Activated CD8-positive, alpha-beta memory T cell treated with anti-CD3 and anti-CD28 coated beads for 48 hours (primary cell): ENCODE measurements around the gene UBE3B.
"Not testable (repeated sequence)": the region's sequence is repeated elsewhere in the genome, so short reads cannot be mapped to it uniquely, and the experiment has no call there.

ENCODE experiments used
- DNase-seq, 3 experiments: peaks; one replicate each; pipeline ENCODE4 v3.0.0-alpha.2; 2020; ENCODE audit warnings: low read depth in 2 of 3, low spot score in 2 of 3

Gene UBE3B

DNA sequence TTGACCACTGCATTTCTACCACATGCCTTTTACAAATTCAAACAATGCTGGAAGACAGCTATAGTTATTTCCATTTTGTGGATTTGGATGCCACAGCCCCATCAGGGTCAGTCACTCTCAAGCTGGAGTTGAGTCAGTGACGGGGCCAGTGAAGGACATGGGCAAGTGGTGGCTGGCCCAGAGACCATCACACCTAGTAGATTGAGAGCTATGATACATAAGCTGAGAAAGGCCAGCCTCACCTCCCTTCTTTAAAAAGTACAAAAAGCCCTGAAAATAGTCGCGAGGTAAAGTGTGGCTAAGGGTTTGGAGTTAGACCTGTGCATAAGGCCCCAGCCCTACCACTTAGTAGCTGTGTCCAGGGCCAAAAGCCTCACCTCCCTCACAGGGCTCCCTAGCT is 4.4 kb upstream of the UBE3B start:
- DNase-seq: no peak

DNA sequence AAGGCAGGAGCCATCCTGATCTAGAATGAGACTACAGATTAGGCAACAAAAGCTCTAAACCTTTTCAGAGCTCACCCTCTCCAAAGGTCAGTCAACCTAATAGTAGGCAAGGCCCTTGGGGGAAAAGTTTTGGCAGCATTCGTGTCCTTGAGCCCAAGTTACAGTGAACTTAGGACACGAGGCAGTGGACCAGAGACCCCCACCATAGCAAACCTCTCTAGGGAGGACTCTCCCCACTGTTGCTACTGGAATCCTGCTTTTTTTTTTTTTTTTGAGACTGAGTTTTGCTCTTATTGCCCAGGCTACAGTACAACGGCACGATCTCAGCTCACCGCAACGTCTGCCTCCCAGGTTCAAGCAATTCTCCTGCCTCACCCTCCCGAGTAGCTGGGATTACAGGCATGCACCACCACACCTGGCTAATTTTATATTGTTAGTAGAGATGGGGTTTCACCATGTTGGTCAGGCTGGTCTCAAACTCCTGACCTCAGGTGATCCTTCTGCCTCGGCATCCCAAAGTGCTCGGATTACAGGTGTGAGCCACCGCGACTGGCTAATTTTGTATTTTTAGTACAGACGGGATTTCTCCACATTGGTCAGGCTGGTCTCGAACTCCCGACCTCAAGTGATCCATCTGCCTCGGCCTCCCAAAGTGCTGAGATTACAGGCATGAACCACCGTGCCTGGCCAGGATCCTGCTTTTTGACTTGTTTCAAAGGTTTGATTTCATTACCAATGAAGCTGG is 3.7 kb upstream of the UBE3B start:
- DNase-seq: not testable (repeated sequence)

DNA sequence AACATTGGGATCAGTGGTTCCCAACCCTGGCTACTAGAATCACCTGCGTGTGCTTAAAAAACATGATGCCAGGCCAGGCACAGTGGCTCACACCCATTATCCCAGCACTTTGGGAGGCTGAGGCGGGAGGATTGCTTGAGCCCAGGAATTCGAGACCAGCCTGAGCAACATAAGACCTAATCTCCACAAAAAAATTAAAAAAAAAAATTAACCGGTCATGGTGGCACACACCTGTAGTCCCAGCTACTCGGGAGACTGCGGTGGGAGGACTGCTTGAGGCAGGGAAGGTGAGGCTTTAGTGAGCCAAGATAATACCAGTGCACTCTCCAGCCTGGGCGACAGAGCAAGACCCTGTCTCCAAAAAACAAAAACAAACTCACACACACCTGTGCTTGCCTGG is 2.3 kb upstream of the UBE3B start:
- no peak for DNase-seq

DNA sequence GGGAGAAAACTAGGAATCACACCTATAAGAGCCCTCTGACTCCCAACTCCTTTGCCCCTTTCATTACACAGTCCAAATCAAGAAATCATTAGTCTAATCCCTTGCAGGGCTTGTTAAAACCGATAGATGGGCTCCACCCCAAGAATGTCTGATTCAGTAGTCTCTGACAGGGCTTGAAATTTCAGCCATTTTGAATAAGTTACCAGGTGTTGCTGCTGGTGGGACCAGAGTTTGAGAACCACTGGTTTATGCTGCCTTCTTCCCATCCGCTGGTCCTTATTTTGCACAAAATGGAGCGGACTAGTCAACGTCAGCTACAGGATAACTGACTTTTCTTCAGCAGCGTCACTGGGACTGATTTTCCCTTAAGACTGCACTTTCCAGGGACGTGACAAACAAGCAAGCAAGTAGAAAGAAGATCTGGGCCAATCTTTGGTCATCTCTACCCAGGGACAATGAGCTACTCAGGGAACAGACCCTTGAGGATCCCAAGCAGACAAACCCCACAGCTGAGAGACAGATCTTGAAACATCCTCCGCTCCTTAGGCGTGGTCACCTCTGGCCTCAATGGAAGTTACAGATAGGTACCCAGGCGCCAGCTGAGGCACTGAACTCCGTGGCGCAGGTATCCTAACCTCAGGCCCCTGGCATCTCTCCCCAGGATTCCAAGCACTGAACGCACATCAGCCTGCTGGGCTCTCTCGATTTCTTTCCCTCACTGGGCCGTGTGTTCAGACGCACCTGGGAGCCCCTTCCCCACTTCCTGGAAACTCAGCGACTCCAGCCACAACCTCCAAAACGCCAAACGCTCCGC is 1.2 kb upstream of the UBE3B start:
- DNase-seq: no peak

DNA sequence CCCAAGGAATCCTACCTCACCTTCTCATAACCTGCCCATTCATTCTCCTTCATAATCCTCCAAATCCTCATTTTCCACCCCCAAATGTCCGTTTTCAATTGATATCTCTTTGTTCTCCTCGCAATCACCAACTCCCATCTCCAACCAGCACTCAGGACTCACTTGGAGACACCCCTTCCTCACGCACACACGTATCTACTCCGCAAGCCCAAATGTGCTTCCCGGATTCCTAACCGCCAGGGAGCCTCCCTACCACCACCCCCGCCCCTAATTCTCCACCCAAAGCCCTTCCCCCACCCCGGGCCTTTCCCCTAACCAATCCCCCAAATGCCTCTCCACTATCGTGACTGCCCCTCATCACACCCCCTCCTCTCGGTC is 638 bp upstream of the UBE3B start:
- no peak for DNase-seq

DNA sequence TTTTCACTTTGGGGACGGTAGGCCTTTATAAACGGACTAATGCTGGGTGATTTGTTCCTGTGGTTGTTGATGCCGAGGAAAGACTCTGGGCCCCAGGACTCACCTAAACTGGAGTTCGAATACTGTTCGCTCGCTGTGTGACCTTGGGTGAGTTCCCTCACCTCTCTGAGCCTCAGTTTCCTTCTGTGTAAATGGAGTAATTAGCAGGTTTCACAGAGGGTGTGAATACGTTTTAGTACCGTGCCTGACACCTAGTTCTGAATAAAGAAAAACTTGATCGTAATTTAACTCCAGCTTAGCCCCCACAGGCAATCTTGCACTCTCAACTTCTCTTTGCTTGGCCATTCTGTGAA is 505 bp downstream of the UBE3B start:
- no peak for DNase-seq

DNA sequence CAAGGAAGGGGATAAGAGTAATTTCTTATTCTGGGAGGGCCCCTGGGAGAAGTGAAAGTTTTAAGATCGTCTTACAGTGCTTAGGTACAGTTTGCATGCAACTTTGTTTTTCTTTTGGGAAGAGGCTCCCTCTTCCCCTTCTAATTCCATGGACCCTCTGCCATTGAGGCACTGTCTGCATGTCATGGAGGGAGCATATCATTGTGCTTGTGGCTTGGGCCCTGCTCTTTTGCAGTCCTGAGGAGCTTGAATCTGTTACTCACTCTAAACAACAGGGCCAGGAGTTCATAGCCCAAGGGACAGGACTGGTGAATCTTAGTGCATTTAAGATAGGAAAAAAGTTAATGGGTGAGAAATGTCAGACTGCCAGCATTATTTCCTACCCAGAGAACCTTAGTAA is 2.3 kb downstream of the UBE3B start:
- no peak for DNase-seq

DNA sequence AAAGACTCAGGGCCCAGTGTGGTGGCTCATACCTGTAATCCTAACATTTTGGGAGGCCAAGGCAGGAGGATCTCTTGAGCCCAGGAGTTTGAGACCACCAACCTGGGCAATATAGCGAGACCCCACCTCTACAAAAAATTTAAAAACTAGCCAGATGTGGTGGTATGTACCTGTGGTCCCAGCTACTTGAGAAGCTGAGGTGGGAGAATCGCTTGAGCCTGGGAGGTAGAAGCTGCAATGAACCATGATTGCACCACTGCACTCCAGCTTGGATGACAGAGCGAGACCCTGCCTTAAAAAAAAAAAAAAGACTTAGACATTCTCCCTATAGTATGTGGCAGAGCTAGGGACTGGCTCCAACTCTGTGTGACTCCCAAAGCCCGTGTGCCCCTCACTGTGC is 2.9 kb downstream of the UBE3B start:
- no peak for DNase-seq

DNA sequence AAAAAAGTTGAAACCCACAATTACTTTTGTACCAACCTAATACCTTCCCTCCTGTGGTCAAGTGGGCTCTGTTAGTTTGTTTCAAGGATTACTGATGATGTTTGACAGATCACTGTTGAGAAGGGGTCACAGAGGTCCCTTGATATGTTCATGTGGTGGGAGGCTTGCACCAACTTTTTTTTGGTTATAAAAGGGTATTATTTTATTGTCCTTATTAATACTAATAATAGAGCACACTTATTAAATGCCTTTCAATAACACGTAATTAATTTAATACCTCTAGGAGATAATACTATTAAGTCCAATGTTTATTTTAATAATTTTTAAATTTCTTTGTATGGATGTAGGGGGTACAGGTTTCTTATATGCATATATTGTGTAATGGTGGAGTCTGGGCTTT is 4.4 kb downstream of the UBE3B start:
- DNase-seq: no peak

DNA sequence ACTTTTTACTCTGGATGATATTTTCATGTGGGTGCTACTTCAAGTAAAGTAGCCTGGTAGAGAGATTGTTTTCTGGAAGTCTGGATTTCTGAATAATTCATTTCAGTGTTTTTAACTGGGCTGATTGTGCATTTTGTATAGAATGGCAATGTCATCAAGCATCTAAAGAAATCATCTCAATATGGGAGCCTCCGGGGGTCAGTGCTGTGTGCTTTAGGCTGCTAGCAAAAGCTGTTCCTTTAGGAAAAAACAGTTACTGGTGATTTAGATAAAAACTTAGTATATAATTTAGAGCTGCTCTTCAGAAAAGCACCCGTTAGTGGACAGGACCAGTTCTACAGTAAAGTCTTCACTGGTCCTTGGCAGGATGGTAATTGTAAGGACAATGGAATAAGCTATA is 5.1 kb downstream of the UBE3B start:
- DNase-seq: no peak

DNA sequence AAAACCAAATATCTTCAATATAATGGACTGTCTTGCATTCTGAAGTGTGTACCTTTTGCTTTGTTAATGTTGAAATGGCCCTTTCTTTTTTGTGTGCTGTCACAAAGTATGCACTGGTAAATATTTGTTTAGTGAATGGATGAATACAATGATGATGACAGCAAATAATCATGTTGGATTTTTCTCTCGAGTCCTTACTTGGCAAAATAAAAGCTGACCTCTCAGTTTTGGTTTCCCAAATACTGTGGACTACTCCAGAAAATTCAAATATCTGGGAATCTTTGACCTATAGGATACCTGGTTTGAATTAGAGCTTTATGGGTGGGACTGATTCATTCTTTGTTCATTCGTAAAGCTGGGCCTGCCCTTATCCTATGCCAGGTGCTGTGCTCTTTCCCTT is 5.5 kb downstream of the UBE3B start:
- no peak for DNase-seq

DNA sequence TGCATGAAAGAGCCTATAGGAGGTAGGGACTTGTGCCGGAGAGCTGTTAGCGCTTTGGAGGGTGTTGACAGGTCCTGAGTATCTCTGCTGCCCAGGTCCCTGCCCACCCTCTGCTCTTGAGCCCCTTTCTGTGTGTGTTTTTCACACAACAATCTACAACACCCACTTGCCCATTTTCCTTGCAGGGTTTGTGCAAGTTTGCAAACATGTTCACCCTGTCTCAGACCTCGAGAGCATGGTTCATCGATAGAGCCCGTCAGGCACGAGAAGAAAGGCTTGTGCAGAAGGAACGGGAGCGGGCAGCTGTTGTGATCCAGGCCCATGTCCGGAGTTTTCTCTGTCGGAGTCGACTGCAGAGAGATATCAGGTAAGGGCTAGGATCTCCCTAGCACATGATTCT is 5.9 kb downstream of the UBE3B start:
- DNase-seq: no peak

DNA sequence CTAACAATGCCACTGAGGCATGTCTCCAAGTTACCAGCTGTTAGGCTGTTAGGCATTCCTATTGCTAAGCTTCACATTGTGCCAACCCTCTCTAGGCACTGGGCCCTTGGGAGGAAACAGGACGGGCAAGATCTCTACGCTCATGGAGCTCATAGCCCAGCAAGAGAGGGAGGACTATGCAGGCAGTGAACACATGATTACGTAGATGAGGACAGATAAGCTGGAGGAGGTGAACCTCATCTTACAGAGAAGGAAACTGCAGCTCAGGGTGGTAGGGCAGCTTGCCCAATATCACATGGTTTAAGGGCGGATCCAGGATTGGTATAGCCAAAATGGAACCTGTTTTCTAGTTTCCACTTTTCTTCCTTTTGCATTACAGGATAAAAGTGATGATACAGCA is 7.8 kb downstream of the UBE3B start:
- no peak for DNase-seq

DNA sequence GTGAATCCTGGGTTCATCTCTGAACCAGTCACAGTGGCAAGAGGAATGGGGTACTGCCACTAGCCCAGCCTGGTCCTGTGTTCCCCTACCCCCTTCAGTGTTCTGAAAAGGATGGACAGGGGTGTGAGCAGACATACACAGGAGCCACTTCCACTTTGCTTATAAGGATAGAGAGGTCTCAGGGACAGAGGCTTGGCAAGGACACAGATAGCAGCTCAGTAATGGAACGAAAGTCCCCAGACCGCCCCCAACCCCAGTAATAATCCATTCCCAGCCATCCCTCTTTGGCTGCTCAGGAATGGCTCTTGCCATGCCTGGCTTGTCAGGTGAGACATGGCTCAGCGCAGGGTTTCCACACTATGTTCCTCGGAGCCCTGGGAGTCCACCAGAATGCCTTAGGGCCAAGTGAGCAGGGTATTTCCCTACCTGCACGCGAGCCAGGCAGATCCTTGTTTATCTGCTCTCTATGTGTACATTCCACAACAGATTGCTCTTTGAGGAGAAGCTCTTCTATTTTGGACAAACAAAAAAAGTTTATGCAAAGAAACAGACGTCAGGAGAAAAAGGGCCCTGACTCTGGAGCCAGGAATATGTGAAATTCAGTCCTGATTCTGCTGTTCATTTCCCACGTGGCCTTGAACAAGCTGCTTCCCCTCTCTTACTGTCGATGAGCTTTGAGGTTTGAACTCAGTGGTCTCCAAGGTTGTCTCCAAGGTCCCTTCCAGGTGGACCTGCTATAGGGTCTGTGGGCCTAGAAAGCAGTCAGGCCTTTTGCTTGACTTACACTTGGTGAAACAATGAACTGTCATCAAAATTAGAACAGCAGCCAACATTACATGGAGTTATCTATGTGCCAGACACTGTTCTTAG is 10.0 kb downstream of the UBE3B start:
- no peak for DNase-seq

DNA sequence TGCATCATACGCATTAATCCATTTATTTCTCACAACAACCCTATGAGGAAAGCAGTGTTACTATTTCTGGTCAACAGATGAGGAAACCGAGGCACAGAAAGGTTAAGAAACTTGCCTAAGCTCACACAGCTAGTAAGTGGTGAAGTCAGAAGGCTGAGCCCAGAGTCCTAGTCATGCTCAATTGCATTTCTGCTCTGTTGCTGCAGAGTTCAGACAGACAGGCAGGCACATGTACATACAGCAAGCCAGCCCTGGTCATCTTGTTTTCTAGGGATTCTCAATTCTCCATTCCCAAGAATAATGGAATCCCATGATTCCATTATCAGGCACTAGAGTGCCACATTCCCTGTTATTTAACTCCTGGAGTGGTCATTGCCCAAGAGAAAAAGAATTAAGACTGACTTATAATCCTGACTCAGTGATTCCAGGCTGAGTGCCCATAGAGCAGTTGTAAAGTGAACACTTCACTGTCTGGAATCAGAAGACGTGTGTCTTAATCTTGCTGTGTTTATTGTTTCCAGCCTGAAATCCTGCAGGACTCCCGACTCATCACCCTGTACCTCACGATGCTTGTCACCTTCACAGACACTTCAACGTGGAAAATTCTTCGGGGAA is 10.7 kb downstream of the UBE3B start:
- DNase-seq: no peak

DNA sequence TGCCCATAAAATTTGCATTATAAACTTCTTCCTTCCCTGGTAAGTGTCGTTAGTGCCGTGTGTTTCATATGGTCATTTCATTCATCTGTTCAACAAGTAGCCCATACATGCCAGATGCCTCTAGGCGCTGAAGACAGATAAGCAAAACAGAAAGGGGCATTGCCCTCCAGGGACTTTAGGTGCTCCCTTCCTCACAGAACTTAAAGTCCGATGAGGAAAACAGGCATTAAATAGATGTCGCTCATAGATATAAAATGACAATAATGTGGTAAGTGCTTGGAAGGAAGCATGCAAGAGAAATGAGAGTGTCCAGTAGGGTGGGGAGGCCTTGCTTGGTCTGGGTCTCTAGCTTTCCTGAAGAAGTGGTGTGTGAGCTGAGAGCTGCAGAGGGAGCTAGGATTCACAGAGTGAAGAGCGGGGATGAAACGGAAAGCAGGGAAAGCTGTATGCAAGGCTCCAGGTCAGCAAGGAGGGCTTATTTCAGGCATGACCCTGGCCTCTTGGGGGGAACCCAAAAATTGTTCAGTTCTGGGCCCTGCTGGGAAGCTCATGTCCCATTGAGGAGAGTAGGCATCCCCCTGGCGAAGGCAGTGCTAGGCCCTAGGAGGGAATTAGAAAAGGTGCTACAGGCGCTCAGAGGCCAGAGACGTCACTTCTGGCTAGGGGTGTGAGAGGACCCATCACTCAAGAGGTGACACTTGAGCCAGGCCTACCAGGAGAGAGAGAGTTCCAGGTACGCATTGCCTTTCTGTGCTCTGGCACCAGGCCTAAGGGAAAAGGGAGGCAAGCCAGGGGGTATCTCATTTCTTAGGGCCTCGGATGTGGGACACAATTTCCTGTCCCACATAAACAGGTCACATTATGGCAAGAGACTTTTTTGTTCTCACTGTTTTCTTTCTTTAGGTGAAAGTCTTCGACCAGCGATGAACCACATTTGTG is 11.9 kb downstream of the UBE3B start:
- DNase-seq: no peak

DNA sequence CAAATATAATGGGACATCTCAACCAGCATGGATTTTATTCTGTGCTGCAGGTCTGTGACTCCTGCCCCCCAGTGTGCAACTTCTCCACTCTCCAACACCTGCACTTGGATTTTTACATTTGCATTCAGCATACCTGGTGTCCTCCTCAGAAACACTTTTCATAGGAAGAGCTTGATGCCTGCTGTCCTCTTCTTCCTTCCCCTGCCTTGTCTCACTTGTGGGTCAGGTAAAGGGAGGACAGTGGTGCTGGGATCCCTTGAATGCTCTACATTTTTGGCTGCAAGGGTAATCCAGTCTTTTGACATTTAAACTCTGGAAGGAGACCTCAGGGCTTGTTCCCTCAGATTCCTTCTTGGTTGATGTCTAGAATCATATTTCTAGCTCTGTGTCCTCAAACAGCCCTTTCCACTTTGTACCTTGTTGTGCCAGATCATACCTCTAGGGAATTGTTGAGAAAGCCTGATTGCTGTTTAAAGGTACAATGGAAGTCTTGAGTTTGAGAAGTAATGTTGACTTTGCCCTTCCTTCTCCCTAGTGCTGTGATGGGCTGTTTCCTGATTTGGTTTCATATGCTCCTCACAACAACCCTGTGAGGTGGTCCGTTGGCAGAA is 12.6 kb downstream of the UBE3B start:
- no peak for DNase-seq

DNA sequence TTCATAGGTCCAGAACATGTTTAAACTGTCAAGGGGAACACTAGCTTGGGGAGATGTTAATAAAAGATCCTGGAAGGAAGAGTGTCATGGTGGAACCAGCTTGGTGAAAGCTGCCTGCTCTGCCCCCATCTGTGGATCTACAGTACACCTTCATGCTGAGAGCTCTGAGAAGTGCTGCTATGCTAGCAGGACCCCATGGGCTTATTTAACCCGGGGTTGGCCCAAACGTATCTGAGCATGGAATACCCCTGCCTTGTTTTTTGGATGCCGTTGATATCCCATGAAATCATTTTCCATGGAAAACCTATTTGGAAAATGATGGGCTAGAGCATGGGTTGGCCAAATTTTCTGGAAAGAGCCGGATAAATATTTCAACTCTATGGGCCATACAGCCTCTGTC is 14.2 kb downstream of the UBE3B start:
- DNase-seq: no peak

DNA sequence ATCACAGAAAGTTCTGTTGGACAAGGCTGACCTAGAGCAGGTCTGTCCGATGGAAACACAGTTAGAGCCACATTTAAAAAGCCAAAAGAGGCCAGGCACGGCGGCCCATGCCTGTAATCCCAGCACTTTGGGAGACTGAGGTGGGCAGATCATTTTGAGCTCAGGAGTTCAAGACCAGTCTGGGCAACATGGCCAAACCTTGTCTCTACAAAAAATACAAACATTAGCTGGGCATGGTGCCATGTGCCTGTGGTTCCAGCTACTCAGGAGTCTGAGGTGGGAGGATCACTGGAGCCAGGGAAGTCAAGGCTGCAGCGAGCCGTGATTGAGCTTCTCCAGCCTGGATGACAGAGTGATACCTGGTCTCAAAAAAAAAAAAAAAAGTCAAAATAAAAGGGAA is 14.9 kb downstream of the UBE3B start:
- no peak for DNase-seq

DNA sequence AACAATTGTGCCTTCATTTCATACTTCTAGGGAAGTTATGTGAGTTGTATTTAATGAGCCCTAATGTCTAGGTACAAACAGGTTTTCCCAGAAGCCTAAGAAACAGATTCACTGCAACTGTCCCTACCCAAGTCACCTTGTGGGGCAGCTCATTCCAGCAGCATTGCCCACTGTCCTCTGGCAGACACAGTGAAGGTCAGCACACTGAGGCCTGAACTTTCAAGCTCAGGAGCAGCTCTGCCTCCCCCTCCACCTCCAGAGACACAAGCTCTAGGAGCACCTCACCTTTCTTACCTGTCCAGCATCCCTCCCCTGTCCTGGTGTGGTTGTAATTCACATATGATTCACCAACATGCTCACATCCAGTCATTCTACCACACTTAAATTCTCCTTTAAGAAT is 15.7 kb downstream of the UBE3B start:
- DNase-seq: no peak
